HG02840 (cell line): ENCODE results near the gene STIM1.
"Not testable (repeated sequence)": the region's sequence is repeated elsewhere in the genome, so short reads cannot be mapped to it uniquely, and the experiment has no call there.

ENCODE experiments used
- ATAC-seq: cut with Tn5 transposase; IDR thresholded peaks from one replicate; pipeline ENCODE4 v1.9.1; 2021; ENCODE audit warnings: mild to moderate bottlenecking, moderate library complexity, moderate number of reproducible peaks; ENCODE audit not compliant: unreplicated experiment, low FRiP score

The STIM1 gene

GRCh38 chr11:3853899-3854659, 1.4 kb upstream of the STIM1 start:
- peak; percentile 16 for ATAC-seq

DNA sequence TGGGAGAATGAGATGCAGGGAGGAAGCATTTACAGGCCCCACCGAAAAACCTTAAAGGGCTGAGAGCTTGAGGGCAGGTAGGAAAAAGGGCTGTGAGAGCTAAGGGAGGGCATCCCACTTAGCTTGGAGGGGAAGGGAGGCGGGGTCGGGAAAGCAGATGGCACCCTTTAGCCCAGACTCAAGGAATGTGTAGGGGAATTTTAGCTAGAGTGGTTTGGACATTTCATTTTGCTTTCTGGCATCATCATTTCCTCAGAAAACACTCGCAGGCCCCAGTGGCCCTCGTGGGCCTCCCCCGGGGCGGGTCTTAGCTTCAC, 846 bp upstream of the STIM1 start:
- ATAC-seq, result no peak

- ATAC-seq, result peak; percentile 19
Observed at GRCh38 chr11:3855808-3856491, 486 bp downstream of the STIM1 start.

GRCh38 chr11:3856856-3857553, 1.5 kb downstream of the STIM1 start:
- no peak for ATAC-seq

- ATAC-seq, result no peak
Observed at GRCh38 chr11:3857628-3858027, 2.2 kb downstream of the STIM1 start.

- no peak for ATAC-seq
Observed at GRCh38 chr11:3859373-3859881, 4.0 kb downstream of the STIM1 start.

DNA sequence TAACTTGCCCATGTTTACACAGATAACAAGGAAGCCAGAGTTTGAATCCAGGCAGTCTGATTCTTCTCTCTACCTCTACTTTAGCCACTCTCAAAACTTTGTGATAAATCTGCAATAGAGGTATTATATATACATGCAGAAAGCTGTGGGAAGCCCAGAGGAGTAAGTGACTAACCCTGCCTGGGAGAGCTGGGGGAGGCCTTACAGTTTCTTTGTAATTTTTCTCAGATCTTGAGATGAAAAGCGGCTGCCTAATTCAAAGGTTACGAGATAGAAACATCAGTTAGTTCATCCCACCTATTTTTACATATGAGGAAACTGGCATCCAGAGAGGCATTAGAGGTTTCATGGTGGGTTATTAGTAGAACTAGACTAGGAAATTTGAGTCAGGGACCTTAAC, 4.9 kb downstream of the STIM1 start:
- ATAC-seq, result no peak

DNA sequence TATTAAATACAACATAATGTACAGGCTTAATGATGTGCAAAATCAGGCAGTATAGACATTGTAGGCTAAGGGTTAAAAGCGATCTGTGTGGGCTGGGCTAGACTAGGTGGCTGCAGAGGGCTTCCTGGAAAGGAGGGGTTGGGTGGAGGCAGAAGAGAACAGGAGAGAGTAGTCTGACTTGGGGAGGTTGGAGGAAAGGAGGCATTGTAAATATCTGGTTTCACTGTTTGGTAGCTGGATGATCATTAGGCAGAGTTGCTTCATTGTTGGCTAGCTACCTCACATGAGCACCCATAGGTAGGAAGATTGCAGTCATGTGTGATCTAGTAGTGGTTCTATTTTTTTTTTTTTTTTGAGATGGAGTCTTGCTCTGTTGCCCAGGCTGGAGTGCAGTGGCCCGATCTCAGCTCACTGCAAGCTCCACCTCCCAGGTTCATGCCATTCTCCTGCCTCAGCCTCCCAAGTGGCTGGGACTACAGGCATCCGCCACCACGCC, 5.5 kb downstream of the STIM1 start:
- ATAC-seq, result not testable (repeated sequence)

DNA sequence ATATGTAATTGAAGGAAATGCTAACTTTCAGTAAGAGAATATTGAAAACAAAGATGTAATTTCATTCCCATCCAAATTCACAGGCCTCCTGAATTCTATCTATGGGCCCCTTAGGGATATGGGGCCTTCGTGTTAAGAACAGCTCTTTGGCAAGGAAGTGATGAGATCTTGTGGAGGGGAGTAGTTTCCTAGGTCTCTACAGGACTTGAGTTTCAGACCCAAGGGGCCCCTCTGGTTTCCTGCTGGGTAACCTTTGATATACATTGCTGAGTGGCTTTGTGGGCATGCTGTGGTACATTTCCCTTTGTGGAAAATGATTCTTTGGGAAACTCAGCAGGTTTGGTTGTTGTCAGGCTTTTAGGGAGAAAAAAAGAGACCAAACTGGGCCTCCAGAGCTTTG, 6.2 kb downstream of the STIM1 start:
- no peak for ATAC-seq

GRCh38 chr11:3865388-3866193, 10.1 kb downstream of the STIM1 start:
- ATAC-seq, result no peak

DNA sequence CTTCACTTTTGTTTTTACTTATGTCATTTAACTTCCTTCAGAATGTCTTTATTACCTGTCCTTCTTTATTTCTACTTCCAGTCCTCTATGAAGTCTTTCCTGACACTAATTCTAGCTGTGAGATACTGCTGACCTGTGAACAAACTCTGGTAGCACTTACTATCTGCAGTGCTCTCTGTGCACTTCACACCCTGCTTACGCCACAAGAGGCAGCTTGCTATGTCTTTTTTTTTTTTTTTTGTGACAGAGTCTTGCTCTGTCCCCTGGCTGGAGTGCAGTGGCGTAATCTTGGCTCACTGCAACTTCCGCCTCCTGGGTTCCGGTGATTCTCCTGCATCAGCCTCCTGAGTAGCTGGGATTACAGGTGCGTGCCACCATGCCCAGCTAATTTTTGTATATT, 10.7 kb downstream of the STIM1 start:
- ATAC-seq, result no peak

GRCh38 chr11:3866836-3867208, 11.4 kb downstream of the STIM1 start:
- ATAC-seq, result no peak

DNA sequence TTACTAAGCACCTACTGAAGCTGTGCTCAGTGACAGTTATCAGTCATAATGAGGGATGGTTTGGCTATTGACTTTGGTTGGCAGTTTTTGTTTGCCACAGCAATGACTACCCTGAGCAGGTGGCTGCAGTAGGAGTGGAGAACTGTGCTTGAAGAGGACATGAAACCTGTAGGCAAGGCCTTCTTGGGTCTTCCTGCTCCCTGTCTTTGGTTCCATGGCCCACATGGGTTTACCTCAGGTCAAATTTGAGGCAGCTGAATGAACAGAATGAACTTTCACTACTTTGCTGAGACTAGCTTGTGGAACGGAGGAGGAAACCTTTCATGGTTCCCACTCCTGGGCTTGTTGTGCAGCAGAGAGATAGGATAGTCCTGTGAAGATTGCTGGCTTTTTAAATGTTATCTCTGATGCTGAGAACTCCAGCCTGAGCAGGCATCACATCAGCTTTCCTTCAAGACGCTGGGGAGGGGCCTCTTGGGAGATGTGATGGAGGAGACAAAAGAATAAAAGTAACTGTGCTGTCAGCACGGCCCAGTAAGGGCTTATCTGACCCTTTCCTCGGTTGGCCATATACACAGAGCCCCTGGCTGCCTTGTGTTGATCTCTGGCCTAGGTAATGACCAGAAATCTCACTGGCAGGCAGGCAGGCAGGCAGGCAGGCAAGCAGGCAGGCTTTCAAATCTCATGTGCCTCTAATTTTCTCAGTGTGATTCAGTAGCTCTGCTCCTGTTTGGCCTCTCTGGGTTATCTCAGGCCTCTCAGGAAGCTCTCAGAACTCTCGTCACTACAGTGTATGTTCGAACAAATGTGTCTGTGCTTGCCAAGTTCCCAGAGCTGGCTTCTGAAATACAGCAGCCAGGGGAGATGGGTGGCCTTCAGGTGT, 12.0 kb downstream of the STIM1 start:
- no peak for ATAC-seq

DNA sequence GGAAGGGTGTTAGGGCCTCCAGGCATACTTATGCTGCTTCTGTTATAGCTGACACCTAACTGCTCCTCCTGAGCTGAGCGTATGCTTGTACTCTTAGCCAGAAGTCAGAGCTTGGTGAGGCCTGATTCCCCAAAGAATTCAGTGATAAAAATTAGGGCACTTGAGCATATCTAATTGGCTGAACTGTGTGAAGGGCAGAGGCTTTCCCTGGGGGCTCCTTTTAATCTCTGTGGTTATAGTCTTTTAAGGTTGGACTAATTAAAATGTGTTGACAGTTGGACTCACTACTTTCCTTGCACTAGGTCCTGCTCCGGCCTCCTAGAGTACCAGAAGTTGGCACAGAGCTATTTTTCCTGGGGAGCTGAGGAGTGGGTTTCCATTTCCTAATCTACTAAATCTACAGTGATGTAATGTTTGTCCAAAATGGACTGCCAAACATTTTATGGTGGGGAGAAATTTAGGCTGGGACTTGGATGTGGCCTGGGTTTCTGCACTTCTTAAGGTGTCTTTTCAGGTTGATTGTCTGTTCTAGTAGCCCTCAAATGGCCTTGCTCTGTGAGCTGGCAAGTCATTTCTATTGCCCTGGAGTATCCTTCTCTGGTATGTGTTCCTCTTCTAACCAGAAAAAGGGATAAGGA, 18.4 kb downstream of the STIM1 start:
- no peak for ATAC-seq

DNA sequence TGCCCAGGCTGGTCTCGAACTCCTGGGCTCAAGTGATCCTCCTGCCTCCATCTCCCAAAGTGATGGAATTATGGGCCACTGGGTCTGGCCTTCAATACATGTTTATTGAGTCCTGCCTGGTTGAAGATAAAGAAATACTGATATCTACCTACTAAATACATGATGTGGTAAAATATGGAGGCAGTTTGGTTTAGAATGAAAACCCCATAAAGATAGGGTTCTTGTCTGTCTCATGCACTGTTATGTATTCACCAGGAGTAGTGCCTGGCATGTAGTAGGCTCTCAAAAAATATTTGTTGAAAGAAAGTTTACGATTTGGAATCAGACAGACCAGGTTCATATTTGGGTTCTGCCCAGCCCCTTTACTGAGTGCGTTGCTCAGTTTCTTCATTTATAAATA, 21.1 kb downstream of the STIM1 start:
- no peak for ATAC-seq

GRCh38 chr11:3877364-3878257, 22.1 kb downstream of the STIM1 start:
- ATAC-seq, result no peak

DNA sequence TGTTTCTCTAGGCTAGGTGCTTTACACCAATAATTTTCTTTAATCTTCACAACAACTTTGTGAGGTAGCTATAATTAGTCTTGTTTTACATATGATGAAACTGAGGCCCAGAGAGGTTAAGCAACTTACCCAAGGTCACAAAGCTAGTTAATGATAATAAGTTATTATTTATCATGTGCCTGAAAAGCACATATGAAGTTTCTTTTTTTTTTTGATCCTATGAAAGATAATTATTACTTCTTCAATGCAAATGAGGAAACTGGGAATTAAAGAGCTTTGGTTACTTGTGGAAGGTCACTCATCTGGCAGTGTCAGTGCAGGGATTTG, 22.8 kb downstream of the STIM1 start:
- ATAC-seq, result no peak

- ATAC-seq, result peak; percentile 49
Observed at GRCh38 chr11:3879216-3879966, 23.9 kb downstream of the STIM1 start.
